GM12864 (cell line): ENCODE results near the gene MPI.
"Not testable (repeated sequence)": the region's sequence is repeated elsewhere in the genome, so short reads cannot be mapped to it uniquely, and the experiment has no call there.

Source experiments
- DNase-seq: peaks from one replicate; pipeline ENCODE4 v3.0.0-alpha.2; 2011; ENCODE audit warnings: low read depth
- H3K4me3 ChIP-seq: 2 replicates; pipeline ENCODE4 v1.5.1; 2011; ENCODE audit warnings: mild to moderate bottlenecking, low read depth, low read length, control low read depth
- TF ChIP-seq, protein P1 (sequence below): IDR thresholded peaks from 2 replicates; pipeline ENCODE4 v1.5.1; 2011; ENCODE audit warnings: low read depth, mild to moderate bottlenecking, moderate library complexity, low read length, control low read depth, inconsistent platforms; ENCODE audit errors: missing control alignments

MPI gene

DNA sequence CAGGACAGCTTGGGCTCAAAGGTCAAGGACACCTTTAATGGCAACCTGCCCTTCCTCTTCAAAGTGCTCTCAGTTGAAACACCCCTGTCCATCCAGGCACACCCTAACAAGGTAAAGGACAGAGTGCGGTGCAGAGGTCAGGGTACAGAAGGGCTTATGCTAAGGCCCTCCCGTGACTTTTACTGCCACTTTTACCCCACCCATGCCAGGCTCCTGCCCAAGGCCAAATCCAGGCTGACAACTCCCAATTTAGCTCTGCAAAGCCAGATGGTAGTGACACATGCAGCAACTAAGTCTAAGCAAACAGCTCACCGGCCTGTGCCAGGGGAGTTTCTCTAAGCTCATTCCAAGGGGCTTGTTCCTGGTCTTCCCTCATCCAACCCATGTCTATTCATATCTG is 1.6 kb downstream of the MPI start:
- no peak overlapping the region for H3K4me3 ChIP-seq
- DNase-seq, result no peak
- TF ChIP-seq, protein P1, sequence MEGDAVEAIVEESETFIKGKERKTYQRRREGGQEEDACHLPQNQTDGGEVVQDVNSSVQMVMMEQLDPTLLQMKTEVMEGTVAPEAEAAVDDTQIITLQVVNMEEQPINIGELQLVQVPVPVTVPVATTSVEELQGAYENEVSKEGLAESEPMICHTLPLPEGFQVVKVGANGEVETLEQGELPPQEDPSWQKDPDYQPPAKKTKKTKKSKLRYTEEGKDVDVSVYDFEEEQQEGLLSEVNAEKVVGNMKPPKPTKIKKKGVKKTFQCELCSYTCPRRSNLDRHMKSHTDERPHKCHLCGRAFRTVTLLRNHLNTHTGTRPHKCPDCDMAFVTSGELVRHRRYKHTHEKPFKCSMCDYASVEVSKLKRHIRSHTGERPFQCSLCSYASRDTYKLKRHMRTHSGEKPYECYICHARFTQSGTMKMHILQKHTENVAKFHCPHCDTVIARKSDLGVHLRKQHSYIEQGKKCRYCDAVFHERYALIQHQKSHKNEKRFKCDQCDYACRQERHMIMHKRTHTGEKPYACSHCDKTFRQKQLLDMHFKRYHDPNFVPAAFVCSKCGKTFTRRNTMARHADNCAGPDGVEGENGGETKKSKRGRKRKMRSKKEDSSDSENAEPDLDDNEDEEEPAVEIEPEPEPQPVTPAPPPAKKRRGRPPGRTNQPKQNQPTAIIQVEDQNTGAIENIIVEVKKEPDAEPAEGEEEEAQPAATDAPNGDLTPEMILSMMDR, result no peak

DNA sequence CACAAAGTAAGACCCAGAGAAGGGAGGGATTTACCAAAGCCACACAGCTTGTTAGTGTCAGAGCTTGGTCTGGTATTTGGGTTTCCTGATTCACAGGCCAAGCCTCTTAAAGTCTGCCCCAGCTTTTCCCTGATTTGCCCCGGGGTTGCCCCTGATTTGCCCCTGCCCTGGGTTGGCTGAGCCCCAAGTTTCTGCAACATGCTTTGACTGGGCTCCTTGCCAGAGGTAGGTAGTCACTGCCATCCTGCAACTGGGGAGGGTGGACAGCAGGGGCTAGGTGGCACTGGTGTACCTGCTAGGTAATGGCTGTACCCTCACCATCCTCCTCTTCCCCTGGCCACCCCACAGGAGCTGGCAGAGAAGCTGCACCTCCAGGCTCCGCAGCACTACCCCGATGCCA is 2.5 kb downstream of the MPI start:
- TF ChIP-seq, protein P1, result no peak
- no peak overlapping the region for H3K4me3 ChIP-seq
- no peak for DNase-seq

DNA sequence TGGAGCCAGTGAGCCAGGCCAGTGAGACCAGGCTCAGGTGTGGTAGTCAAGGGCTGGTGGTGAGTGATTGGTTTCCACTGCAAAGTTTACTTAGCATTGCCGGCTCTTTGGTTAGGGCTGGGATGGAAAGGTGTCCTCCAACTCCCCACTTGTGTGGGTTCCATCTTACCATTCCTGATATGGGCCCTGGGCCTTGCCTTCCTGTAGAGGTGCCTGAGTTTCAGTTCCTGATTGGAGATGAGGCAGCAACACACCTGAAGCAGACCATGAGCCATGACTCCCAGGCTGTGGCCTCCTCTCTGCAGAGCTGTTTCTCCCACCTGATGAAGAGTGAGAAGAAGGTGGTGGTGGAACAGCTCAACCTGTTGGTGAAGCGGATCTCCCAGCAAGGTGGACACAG is 3.1 kb downstream of the MPI start:
- TF ChIP-seq, protein P1, result no peak
- no peak overlapping the region for H3K4me3 ChIP-seq
- DNase-seq, result no peak

DNA sequence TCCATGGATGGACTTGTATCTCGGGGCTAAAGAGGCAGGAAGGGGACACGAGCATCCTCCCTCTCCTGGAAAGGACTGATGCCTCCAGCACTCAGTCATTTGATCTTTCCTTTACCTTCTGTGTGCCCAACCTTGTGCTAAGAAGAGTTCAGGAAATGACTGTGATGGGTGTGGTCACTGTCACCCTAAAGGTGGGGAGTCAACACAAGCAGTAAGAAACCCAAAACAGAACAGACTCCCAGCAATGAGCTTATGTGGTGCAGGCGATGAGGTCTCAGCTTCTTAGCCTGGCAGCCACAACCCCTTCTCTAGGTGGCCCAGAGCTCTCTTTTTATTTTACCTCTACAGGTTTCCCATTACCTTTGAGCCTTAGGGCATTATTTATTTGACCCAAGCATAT is 3.8 kb downstream of the MPI start:
- TF ChIP-seq, protein P1, result no peak
- no peak overlapping the region for H3K4me3 ChIP-seq
- no peak for DNase-seq

DNA sequence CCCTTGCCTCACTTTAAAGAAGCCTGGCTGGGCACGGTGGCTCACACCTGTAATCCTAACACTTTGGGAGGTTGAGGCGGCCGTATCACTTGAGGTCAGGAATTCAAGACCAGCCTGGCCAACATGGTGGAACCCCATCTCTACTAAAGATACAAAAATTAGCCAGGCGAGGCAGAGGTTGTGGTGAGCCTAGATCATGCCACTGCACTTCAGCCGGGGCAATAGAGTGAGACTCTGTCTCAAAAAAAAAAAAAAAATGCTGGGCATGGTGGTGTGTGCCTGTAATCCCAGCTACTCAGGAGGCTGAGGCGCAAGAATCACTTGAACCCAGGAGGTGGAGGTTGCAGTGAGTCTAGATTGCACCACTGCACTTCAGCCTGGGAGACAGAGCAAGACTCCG is 4.5 kb downstream of the MPI start:
- DNase-seq, H3K4me3 ChIP-seq: not testable (repeated sequence)

DNA sequence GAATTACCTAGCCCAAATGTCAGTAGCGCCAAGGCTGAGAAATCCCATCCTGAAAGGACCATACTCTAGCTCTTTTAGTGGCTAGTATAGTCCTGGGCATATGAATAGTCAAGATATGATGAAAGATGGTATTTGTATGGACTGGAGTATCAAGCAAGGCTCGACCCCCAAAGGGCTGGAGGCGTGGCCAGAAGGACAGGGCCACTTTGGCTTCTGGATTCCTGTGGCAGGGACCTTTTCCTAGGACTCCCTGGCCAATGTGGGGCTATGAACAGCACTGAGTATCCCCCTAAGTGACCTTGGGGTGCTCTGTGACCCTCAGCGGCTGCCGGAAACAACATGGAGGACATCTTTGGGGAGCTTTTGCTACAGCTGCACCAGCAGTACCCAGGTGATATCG is 6.0 kb downstream of the MPI start:
- TF ChIP-seq, protein P1, result no peak
- no peak overlapping the region for H3K4me3 ChIP-seq
- DNase-seq, result no peak

DNA sequence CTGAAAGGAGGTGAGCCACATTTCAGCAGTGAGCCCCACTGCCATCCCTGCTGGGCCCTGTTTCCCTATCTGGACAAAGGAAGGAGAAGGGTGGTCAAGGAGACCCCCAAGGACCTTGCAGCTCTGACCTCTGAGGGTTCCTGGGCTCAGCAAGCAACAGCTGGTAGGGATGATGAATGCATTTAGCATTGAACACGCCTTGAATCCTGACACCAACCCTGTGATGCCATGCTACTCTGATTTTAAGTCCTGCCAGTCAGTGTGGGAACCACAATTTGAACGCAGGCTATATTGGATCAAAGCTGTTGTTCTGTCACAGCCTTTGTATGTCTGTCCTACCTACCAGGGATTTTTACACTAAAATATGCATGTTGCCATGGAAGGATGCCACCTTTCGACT is 6.5 kb downstream of the MPI start:
- no peak for DNase-seq
- TF ChIP-seq, protein P1, result no peak
- no peak overlapping the region for H3K4me3 ChIP-seq

DNA sequence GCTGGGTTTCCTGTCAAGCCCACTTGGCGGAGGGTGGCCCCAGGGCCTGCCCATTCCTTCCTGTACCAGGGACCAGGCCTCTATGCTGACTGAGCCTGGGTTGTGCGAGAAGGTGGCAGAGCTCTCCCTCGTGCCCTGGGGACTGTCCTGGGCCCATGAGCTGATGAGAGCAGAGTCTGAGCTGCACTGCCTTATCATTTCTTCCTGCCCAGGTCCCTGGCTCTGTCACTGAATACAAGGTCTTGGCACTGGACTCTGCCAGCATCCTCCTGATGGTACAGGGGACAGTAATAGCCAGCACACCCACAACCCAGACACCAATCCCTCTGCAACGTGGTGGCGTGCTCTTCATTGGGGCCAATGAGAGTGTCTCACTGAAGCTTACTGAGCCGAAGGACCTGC is 7.5 kb downstream of the MPI start:
- TF ChIP-seq, protein P1, result no peak

More for the DNA sequence above, 7.5 kb downstream of the MPI start:
- DNase-seq, result no peak
- H3K4me3 ChIP-seq, result no peak overlapping the region
